BE2C (cell line): Measurements from ENCODE around the gene ARVCF.

Experiments used
- DNase-seq: peaks from one replicate; pipeline ENCODE4 v3.0.0-alpha.2; 2020
- H3K27me3 ChIP-seq: fragments of 250-450 bp; sonication (Bioruptor Pico); 2 replicates; pipeline ENCODE4 v1.5.1; 2020; ENCODE audit warnings: mild to moderate bottlenecking
- H3K36me3 ChIP-seq: fragments of 250-450 bp; sonication (Bioruptor Pico); 2 replicates; pipeline ENCODE4 v1.5.1; 2020; ENCODE audit warnings: mild to moderate bottlenecking
- H3K4me1 ChIP-seq: fragments of 250-450 bp; sonication (Bioruptor Pico); 2 replicates; pipeline ENCODE4 v1.5.1; 2020
- H3K4me3 ChIP-seq: 2 replicates; pipeline ENCODE4 v1.5.1; 2011; ENCODE audit warnings: low read depth, low read length
- H3K9me3 ChIP-seq: fragments of 250-450 bp; sonication (Bioruptor Pico); 2 replicates; pipeline ENCODE4 v1.5.1; 2020
- TF ChIP-seq, protein P1 (sequence below): IDR thresholded peaks from 2 replicates; pipeline ENCODE4 v1.5.1; 2012; ENCODE audit warnings: mild to moderate bottlenecking, low read depth, low read length

ARVCF gene

DNA sequence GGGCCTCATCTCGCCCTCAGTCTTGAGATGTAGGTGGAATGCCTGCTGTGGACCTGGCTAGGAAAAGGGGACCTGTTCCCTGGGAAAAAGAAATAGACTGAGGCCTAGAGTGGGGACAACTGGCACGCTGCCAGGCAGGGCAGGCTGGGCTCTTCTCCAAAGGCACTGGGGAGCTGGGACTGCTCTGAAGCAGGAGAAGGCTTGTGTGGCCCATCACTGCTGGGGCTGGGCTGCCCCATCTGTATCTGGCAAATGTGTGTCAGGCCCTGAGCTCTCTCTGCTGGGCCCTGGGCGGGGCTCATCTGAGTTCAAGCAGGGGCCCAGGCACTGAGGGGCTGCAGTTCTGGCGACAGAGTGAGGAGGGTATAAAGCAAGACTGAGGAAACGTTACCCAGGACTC lies 32.9 kb downstream of the ARVCF start:
- DNase-seq = peak; percentile 62
- TF ChIP-seq, protein P1, sequence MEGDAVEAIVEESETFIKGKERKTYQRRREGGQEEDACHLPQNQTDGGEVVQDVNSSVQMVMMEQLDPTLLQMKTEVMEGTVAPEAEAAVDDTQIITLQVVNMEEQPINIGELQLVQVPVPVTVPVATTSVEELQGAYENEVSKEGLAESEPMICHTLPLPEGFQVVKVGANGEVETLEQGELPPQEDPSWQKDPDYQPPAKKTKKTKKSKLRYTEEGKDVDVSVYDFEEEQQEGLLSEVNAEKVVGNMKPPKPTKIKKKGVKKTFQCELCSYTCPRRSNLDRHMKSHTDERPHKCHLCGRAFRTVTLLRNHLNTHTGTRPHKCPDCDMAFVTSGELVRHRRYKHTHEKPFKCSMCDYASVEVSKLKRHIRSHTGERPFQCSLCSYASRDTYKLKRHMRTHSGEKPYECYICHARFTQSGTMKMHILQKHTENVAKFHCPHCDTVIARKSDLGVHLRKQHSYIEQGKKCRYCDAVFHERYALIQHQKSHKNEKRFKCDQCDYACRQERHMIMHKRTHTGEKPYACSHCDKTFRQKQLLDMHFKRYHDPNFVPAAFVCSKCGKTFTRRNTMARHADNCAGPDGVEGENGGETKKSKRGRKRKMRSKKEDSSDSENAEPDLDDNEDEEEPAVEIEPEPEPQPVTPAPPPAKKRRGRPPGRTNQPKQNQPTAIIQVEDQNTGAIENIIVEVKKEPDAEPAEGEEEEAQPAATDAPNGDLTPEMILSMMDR = no peak
- Histone ChIP-seq H3K4me1 (peaks cover 31% of the 10 kb centered on the region), H3K4me3 (no peak overlapping the region), H3K36me3 (peaks cover 59% of the 10 kb centered on the region), H3K9me3 (no peaks in the 10 kb centered on the region), H3K27me3 (no peaks in the 10 kb centered on the region)

DNA sequence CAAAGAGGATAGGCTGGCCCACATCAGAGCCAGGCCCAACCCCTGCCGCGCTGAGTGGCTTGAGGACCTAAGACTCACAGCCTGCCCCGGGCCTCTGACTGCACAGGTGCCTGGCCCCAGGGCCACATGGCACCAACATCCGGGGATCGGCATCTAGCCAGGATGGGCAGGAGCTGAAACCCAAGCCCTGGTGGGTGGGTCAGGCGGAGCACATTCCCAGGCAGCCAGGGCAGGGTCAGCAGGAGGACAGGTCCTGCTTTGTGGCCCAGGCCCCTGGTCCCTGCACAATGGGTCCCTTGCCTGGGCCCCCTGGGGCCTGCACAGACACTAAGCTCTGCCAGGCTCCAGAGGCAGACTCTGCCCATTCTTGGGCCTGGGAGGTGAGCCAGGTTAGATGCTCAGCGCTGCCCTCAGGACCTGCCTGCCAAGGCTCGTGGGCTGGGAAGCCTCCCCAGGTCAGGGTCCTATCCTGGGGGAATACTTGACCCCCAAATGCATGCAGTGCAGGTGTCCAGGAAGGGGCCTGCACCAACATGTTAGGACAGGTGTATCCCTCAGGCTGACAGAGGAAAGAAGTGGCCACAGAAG lies 33.5 kb downstream of the ARVCF start:
- peak; percentile 15 for DNase-seq
- H3K4me3 ChIP-seq = no peak overlapping the region
- peaks cover 31% of the 10 kb centered on the region for H3K4me1 ChIP-seq
- peaks cover 66% of the 10 kb centered on the region for H3K36me3 ChIP-seq
- no peaks in the 10 kb centered on the region for H3K9me3 ChIP-seq
- TF ChIP-seq, protein P1 = no peak
- no peaks in the 10 kb centered on the region for H3K27me3 ChIP-seq

DNA sequence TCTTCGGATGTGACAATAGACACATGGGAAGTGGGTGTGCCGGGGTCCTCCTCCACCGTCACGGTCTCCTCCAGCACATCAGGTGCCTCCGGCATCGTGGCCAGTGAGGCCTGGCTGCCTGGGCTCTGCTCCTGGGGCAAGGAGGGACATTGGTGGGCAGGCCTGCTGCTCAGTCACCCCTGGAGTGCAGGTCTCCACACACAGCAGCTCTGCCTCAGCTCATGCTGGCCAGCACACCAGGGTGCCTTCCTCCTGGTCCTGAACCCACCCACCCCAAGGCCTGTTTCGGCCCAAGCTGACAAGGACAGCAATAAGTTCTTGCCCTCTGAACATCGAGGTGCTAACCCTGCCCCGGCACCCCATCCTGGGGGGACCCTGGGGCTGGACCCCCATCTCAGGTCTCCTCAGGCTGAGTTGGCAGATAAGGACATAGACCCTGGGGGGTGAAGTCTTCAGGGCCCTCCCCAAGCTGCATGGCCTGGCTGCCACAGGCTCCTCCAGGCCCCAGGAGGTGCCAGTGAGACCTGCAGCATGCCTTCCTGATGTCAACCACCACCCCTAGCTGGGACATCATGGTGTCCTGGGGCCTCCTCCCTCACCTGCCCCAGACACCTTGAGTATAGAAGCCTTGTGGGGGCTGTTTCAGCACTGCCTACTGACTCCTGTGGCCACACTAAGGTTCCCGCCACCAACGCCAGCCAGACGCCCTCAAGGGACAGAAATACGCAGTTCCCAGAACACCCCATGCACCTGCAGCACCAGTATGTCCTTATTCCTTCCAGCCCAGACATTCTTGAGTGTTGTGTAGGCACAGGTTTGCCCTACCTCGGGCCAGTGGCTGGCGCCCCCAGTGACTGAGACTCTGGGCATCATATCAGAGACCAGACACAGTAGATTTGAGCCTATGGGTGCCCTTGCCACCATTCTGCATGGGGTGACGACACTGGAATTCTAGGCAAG lies 34.4 kb downstream of the ARVCF start:
- DNase-seq = peak; percentile 10
- H3K4me3 ChIP-seq = no peak overlapping the region
- no peaks in the 10 kb centered on the region for H3K9me3 ChIP-seq
- peaks cover 27% of the 10 kb centered on the region for H3K4me1 ChIP-seq
- H3K27me3 ChIP-seq = no peaks in the 10 kb centered on the region
- TF ChIP-seq, protein P1 = no peak
- H3K36me3 ChIP-seq = peaks cover 74% of the 10 kb centered on the region

DNA sequence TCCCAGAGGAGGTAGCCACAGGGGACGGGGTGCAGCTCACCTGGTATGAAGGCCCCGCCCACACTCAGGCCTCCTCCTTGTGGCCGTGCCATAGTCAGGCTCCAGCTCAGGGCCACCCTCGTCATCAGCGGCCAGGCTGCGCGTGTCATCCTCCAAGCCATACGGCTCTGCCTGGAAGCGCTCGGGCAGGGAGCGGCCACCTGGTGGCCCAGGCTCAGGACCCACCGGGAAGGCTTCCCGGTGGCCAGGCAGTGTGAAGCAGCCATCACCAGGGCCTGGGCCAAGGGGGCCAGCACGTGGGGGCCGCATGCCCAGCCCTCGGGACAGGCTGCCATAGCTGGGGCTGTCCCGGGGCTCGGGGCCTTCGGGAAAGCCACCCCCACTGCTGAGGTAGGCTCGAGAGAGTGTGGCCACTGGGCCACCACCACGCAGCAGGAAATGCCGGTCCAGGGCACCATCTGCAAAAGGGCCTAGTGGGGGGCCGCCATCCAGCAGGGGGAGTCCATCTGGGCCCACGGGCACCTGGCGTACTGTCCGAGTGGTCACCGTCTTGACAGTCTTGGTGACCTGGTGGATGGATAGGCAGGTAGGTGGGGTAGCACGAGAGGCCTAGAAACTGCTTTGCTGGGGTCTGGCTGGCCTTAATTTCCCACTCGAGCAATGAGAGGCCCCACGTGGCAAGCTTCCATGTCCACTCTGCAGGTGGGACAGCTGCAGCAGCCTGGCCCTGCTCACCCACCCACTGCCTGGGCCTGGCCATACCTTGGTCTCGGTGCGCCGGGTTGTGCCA lies 35.3 kb downstream of the ARVCF start:
- Histone ChIP-seq H3K9me3 (no peaks in the 10 kb centered on the region), H3K36me3 (peaks cover 83% of the 10 kb centered on the region), H3K4me1 (peaks cover 29% of the 10 kb centered on the region), H3K4me3 (no peak overlapping the region), H3K27me3 (no peaks in the 10 kb centered on the region)
- TF ChIP-seq, protein P1 = no peak
- peak; percentile 20 for DNase-seq

DNA sequence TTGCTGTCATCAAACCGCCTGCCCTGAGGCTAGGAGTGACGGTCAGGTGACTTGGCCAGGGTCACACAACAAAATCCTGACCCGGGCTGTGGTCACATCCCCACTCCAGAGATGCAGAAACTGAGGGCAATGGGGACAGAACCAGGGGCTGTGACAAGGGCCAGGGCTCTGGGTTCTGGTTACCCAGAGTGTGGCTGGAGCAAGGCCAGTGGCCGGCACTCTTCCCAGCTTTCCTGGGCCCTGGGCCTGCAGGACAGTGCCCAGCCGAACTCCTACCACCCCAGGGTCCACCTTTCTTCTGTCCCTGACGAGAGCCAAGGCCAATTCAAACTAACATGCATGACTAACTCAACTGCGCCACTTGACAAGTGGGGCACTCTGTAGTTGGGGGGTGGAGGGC lies 35.9 kb downstream of the ARVCF start:
- H3K9me3 ChIP-seq = no peaks in the 10 kb centered on the region
- no peak for DNase-seq
- TF ChIP-seq, protein P1 = no peak
- H3K4me1 ChIP-seq = peaks cover 33% of the 10 kb centered on the region
- H3K4me3 ChIP-seq = no peak overlapping the region
- no peaks in the 10 kb centered on the region for H3K27me3 ChIP-seq
- H3K36me3 ChIP-seq = peaks cover 89% of the 10 kb centered on the region
